Measurements from ENCODE around the gene CLEC2D.

The CLEC2D gene

DNA sequence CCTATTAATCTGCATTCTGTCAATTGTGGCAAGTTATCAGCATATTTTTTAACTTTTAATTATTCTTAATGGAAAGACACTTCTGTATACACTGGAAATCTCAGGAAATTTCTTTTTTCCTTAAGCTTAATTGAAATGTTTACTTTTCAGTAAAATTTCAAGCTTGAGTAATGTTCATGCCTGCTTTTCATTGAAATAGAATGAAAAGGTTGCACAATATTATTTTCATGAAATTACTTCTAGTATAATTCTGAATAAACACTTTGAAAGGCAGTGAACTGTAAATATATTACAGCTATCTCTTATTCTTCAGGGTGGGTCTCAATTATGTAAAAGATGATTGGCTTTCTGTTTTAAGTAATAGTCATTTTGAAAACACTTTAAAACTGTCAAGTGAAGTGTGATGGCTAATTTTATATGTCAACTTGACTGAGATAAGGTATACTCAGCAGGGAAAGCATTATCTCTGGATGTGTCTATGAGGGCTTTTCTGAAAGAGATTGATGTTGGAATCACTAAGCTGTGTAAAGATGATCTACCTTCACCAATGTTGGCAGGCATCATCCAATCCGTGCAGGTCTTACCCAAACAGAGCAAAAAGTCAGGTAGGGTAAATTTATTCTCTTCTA lies 29.9 kb downstream of the CLEC2D start:
- Histone ChIP-seq H3K4ac (ENCODE audit: low read depth in 1 of 2, low read length in 2 of 2) (no peak overlapping the region), H2BK15ac (ENCODE audit: low read depth, poor library complexity, severe bottlenecking) (no peak overlapping the region), H3K4me3 (ENCODE audit: insufficient read depth in 1 of 2, low read depth in 1 of 2, low read length in 2 of 2) (no peak overlapping the region), H3K9ac (ENCODE audit: low read length) (no peak overlapping the region), H2BK12ac (ENCODE audit: low read length in 2 of 2) (no peak overlapping the region), H3K4me1 (ENCODE audit: control insufficient read depth, insufficient read depth, low read depth, low read length) (no peaks in the 10 kb centered on the region), H3K23ac (ENCODE audit: low read length in 2 of 2) (no peak overlapping the region), H3K36me3 (ENCODE audit: control insufficient read depth in 1 of 2, insufficient read depth in 2 of 2, low read depth in 1 of 2, low read length in 2 of 2) (peaks cover 6 to 13% of the 10 kb centered on the region in 2 experiments), H4K8ac (ENCODE audit: low read length) (no peak overlapping the region), H2BK120ac (ENCODE audit: low read depth, low read length) (no peak overlapping the region), H2AK5ac (ENCODE audit: low read length, severe bottlenecking) (no peak overlapping the region), H3K27me3 (ENCODE audit: control insufficient read depth in 1 of 2, insufficient read depth in 1 of 2, low read length in 2 of 2) (no peaks in the 10 kb centered on the region), H2AFZ (ENCODE audit: low read depth, low read length) (no peak overlapping the region), H3K14ac (ENCODE audit: low read length in 2 of 2) (no peak overlapping the region), H3K9me3 (ENCODE audit: control insufficient read depth, low read length) (no peaks in the 10 kb centered on the region), H3K27ac (ENCODE audit: low read length, poor library complexity, severe bottlenecking) (no peak overlapping the region), H3K4me2 (ENCODE audit: low read length, poor library complexity, severe bottlenecking) (no peak overlapping the region), H2BK5ac (ENCODE audit: low read depth, low read length, poor library complexity, severe bottlenecking) (no peak overlapping the region), H3K79me1 (replicated peaks; ENCODE audit: low read length, poor library complexity, severe bottlenecking) (no peaks in the 10 kb centered on the region), H4K91ac (ENCODE audit: low read length) (no peak overlapping the region), H3K18ac (ENCODE audit: low read depth in 1 of 2, low read length in 2 of 2) (no peak overlapping the region)
- 92% methylated on average over 1 of the region's 1 CpG for WGBS
- DNase-seq = no peak

DNA sequence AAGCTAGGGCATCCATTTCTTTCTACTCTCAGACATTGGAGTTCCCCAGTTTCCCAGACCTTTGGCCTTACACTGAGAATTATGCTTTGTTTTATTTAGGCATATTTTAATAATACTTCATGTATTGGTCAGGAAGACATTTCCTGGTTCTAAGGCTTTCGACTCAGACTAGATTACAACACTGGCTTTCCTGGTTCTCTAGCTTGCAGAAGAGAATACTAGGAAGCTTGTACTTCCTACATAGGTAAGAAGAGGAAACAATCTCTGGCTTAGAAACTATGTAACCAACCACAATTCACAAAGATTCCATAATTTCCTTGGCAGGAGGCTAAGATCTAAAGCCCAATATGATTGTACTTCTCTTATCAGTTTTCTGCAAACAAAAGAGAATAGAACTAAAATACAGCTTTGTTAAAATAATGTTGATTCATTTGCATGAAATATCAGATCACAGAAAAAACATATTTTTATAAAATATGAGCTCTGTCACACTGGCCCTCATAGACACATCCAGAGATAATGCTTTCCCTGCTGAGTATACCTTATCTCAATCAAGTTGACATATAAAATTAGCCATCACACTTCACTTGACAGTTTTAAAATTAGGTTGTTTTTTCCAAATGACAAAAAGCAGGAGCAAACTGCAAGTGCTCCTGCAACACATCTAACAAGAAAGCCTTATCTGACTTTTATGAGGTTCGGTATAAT lies 30.5 kb downstream of the CLEC2D start:
- Histone ChIP-seq H2AFZ (ENCODE audit: low read depth, low read length) (no peak overlapping the region), H3K4ac (ENCODE audit: low read depth in 1 of 2, low read length in 2 of 2) (no peak overlapping the region), H2AK5ac (ENCODE audit: low read length, severe bottlenecking) (no peak overlapping the region), H3K18ac (ENCODE audit: low read depth in 1 of 2, low read length in 2 of 2) (no peak overlapping the region), H3K9ac (ENCODE audit: low read length) (no peak overlapping the region), H3K27me3 (ENCODE audit: control insufficient read depth in 1 of 2, insufficient read depth in 1 of 2, low read length in 2 of 2) (no peaks in the 10 kb centered on the region), H3K14ac (ENCODE audit: low read length in 2 of 2) (no peak overlapping the region), H3K79me1 (replicated peaks; ENCODE audit: low read length, poor library complexity, severe bottlenecking) (no peaks in the 10 kb centered on the region), H3K23ac (ENCODE audit: low read length in 2 of 2) (no peak overlapping the region), H3K4me2 (ENCODE audit: low read length, poor library complexity, severe bottlenecking) (no peak overlapping the region), H3K4me3 (ENCODE audit: insufficient read depth in 1 of 2, low read depth in 1 of 2, low read length in 2 of 2) (no peak overlapping the region), H2BK12ac (ENCODE audit: low read length in 2 of 2) (no peak overlapping the region), H2BK5ac (ENCODE audit: low read depth, low read length, poor library complexity, severe bottlenecking) (no peak overlapping the region), H4K91ac (ENCODE audit: low read length) (no peak overlapping the region), H3K4me1 (ENCODE audit: control insufficient read depth, insufficient read depth, low read depth, low read length) (no peaks in the 10 kb centered on the region), H3K27ac (ENCODE audit: low read length, poor library complexity, severe bottlenecking) (no peak overlapping the region), H2BK15ac (ENCODE audit: low read depth, poor library complexity, severe bottlenecking) (no peak overlapping the region), H3K36me3 (ENCODE audit: control insufficient read depth in 1 of 2, insufficient read depth in 2 of 2, low read depth in 1 of 2, low read length in 2 of 2) (peaks cover 5 to 6% of the 10 kb centered on the region in 2 experiments), H3K9me3 (ENCODE audit: control insufficient read depth, low read length) (no peaks in the 10 kb centered on the region), H2BK120ac (ENCODE audit: low read depth, low read length) (no peak overlapping the region), H4K8ac (ENCODE audit: low read length) (no peak overlapping the region)
- DNase-seq = peak; percentile 16
- WGBS = 87% methylated on average over 1 of the region's 2 CpGs

DNA sequence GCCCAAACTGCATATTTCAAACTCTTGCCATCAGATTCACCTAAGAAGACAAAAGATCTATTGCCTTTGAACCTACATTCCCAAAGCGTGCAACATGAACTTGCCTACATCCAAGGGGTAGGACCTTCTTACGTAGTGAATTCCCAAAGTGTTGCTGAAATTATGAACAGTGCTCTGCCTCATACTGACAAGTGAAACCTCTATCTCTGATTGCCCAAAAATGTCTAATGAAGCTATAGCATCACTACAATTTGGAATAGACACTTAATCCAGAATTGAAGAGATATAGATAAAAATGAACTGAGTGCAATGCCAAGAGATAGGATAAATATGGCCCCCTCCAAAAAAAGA lies 31.1 kb downstream of the CLEC2D start:
- no peak for DNase-seq
- H3K23ac ChIP-seq (ENCODE audit: low read length in 2 of 2) = no peak overlapping the region
- H2AK5ac ChIP-seq (ENCODE audit: low read length, severe bottlenecking) = no peak overlapping the region
- no peak overlapping the region for H3K9ac ChIP-seq (ENCODE audit: low read length)
- H3K27ac ChIP-seq (ENCODE audit: low read length, poor library complexity, severe bottlenecking) = no peak overlapping the region
- H3K4me2 ChIP-seq (ENCODE audit: low read length, poor library complexity, severe bottlenecking) = no peak overlapping the region
- H2BK5ac ChIP-seq (ENCODE audit: low read depth, low read length, poor library complexity, severe bottlenecking) = no peak overlapping the region
- no peak overlapping the region for H2BK12ac ChIP-seq (ENCODE audit: low read length in 2 of 2)
- WGBS = 91% methylated on average over 2 of the region's 2 CpGs
- no peaks in the 10 kb centered on the region for H3K27me3 ChIP-seq (ENCODE audit: control insufficient read depth in 1 of 2, insufficient read depth in 1 of 2, low read length in 2 of 2)
- H2AFZ ChIP-seq (ENCODE audit: low read depth, low read length) = no peak overlapping the region
- no peak overlapping the region for H3K18ac ChIP-seq (ENCODE audit: low read depth in 1 of 2, low read length in 2 of 2)
- H3K4me1 ChIP-seq (ENCODE audit: control insufficient read depth, insufficient read depth, low read depth, low read length) = no peaks in the 10 kb centered on the region
- H3K9me3 ChIP-seq (ENCODE audit: control insufficient read depth, low read length) = no peaks in the 10 kb centered on the region
- no peak overlapping the region for H4K91ac ChIP-seq (ENCODE audit: low read length)
- H3K79me1 ChIP-seq (replicated peaks; ENCODE audit: low read length, poor library complexity, severe bottlenecking) = no peaks in the 10 kb centered on the region
- no peak overlapping the region for H3K4ac ChIP-seq (ENCODE audit: low read depth in 1 of 2, low read length in 2 of 2)
- H2BK15ac ChIP-seq (ENCODE audit: low read depth, poor library complexity, severe bottlenecking) = no peak overlapping the region
- H3K36me3 ChIP-seq (ENCODE audit: control insufficient read depth in 1 of 2, insufficient read depth in 2 of 2, low read depth in 1 of 2, low read length in 2 of 2) = peaks cover 0 to under 1% of the 10 kb centered on the region in 2 experiments
- H3K4me3 ChIP-seq (ENCODE audit: insufficient read depth in 1 of 2, low read depth in 1 of 2, low read length in 2 of 2) = no peak overlapping the region
- no peak overlapping the region for H3K14ac ChIP-seq (ENCODE audit: low read length in 2 of 2)
- no peak overlapping the region for H4K8ac ChIP-seq (ENCODE audit: low read length)
- H2BK120ac ChIP-seq (ENCODE audit: low read depth, low read length) = no peak overlapping the region

DNA sequence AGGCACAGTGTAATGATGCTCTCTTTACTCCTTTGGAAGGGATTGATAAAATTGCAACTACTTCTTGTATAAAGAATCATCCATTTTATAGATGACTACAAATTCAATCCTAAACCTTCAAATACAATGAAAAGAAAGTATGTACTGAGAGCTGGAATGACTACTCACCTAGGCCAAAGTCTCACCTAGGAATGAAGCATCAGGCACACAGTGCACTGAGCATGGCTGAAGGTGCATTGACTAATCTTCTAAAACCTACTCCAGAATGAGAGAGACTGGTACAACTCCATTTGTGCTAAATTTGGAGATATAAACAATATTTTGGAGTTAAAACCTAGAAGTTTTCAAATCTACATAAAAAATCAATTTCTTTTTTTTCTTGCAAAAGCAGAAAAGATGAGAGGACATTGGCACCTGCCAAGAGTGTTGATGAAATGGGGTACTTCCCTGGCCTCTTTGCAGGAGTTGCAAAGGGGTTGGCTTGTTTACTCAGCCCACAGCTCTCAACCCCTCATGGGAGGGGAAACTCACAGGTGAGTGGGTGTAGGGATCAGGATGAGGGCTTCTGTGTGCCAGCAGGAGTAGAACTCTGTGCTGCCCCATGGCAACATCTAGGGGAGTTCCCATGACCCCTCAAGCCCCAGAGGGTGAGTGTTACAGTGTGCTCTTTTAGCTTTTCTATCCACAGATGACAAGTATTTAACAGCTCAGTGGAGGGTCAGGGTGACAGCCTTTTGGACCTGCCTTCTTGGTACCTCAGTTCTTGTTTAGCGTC lies 32.1 kb downstream of the CLEC2D start:
- no peaks in the 10 kb centered on the region for H3K79me1 ChIP-seq (replicated peaks; ENCODE audit: low read length, poor library complexity, severe bottlenecking)
- no peak for DNase-seq
- no peak overlapping the region for H2BK15ac ChIP-seq (ENCODE audit: low read depth, poor library complexity, severe bottlenecking)
- no peak overlapping the region for H2AFZ ChIP-seq (ENCODE audit: low read depth, low read length)
- no peak overlapping the region for H4K91ac ChIP-seq (ENCODE audit: low read length)
- H2BK5ac ChIP-seq (ENCODE audit: low read depth, low read length, poor library complexity, severe bottlenecking) = no peak overlapping the region
- no peak overlapping the region for H3K4me2 ChIP-seq (ENCODE audit: low read length, poor library complexity, severe bottlenecking)
- H3K23ac ChIP-seq (ENCODE audit: low read length in 2 of 2) = no peak overlapping the region
- no peak overlapping the region for H4K8ac ChIP-seq (ENCODE audit: low read length)
- H2BK120ac ChIP-seq (ENCODE audit: low read depth, low read length) = no peak overlapping the region
- 94% methylated on average over 1 of the region's 1 CpG for WGBS
- no peaks in the 10 kb centered on the region for H3K9me3 ChIP-seq (ENCODE audit: control insufficient read depth, low read length)
- H3K4me1 ChIP-seq (ENCODE audit: control insufficient read depth, insufficient read depth, low read depth, low read length) = no peaks in the 10 kb centered on the region
- H3K4me3 ChIP-seq (ENCODE audit: insufficient read depth in 1 of 2, low read depth in 1 of 2, low read length in 2 of 2) = no peak overlapping the region
- H2BK12ac ChIP-seq (ENCODE audit: low read length in 2 of 2) = no peak overlapping the region
- no peak overlapping the region for H3K14ac ChIP-seq (ENCODE audit: low read length in 2 of 2)
- H3K27ac ChIP-seq (ENCODE audit: low read length, poor library complexity, severe bottlenecking) = no peak overlapping the region
- H3K27me3 ChIP-seq (ENCODE audit: control insufficient read depth in 1 of 2, insufficient read depth in 1 of 2, low read length in 2 of 2) = no peaks in the 10 kb centered on the region
- no peak overlapping the region for H2AK5ac ChIP-seq (ENCODE audit: low read length, severe bottlenecking)
- no peaks in the 10 kb centered on the region for H3K36me3 ChIP-seq (ENCODE audit: control insufficient read depth in 1 of 2, insufficient read depth in 2 of 2, low read depth in 1 of 2, low read length in 2 of 2)
- no peak overlapping the region for H3K9ac ChIP-seq (ENCODE audit: low read length)
- H3K4ac ChIP-seq (ENCODE audit: low read depth in 1 of 2, low read length in 2 of 2) = no peak overlapping the region
- H3K18ac ChIP-seq (ENCODE audit: low read depth in 1 of 2, low read length in 2 of 2) = no peak overlapping the region

Measured in mesenchymal stem cell (in vitro differentiated cells and primary cell).